HepG2 (cell line): Measurements from ENCODE around the gene RNF4. TPM values are rescaled to one million over a fixed set of nuclear protein-coding genes. Genes with fewer than 3 reads are reported as not detected.

Experiments used
- CREB1 ChIP-seq, 2 experiments: fragments of 450-650 bp in 1 of 2; IDR thresholded peaks; 2 replicates each; pipeline ENCODE4 v1.6.1; 2016 to 2017; ENCODE audit warnings: control low read depth in 1 of 2, mild to moderate bottlenecking in 1 of 2, missing compliant biosample characterization in 1 of 2, missing genetic modification characterization in 1 of 2
- ELF3 ChIP-seq: IDR thresholded peaks from 2 replicates; pipeline ENCODE4 v1.6.1; 2016; ENCODE audit warnings: missing genetic modification reagents, missing compliant biosample characterization
- JUND ChIP-seq: sonication (generic); formaldehyde crosslinking; IDR thresholded peaks from 2 replicates; pipeline ENCODE4 v1.8.0; 2022; ENCODE audit warnings: mild to moderate bottlenecking, missing genetic modification reagents
- NR2C2 ChIP-seq: sonication (generic); formaldehyde crosslinking; IDR thresholded peaks from 2 replicates; pipeline ENCODE4 v1.4.0; 2020; ENCODE audit warnings: missing genetic modification reagents, mild to moderate bottlenecking, moderate library complexity, borderline replicate concordance
- RFXAP ChIP-seq: sonication (generic); formaldehyde crosslinking; IDR thresholded peaks from 2 replicates; pipeline ENCODE4 v1.4.0; 2020; ENCODE audit warnings: missing genetic modification reagents, borderline replicate concordance
- SALL2 ChIP-seq: sonication (generic); formaldehyde crosslinking; IDR thresholded peaks from 2 replicates; pipeline ENCODE4 v1.8.1; 2023; ENCODE audit warnings: mild to moderate bottlenecking, missing genetic modification reagents, inconsistent platforms
- TAF15 ChIP-seq: fragments of 200-400 bp; formaldehyde crosslinking; IDR thresholded peaks from one replicate; pipeline ENCODE4 v1.6.1; 2018; ENCODE audit warnings: mild to moderate bottlenecking, low read depth, low read length; ENCODE audit not compliant: poor library complexity, severe bottlenecking
- ZIK1 ChIP-seq: sonication (generic); formaldehyde crosslinking; IDR thresholded peaks from 2 replicates; pipeline ENCODE4 v1.5.0; 2020; ENCODE audit warnings: mild to moderate bottlenecking, low read depth, missing genetic modification reagents, borderline replicate concordance
- polyA plus RNA-seq, 8 experiments: library from polyadenylated mRNA; depleted of rRNA in 3 of 8; stranded (reverse) in 7 of 8; unstranded in 1 of 8; fragments of >200 nt; fragmentation: Illumina TruSeq in 4 of 8; extraction: Trizol in 4 of 8; gene quantifications; 2 replicates each; pipeline versions ENCODE4 v1.2.1 to v1.2.3, GENCODE V29; 2011 to 2016; ENCODE audit warnings: low read depth in 4 of 8, missing spikeins in 1 of 8, mixed read lengths in 1 of 8; ENCODE audit not compliant: insufficient read depth in 1 of 8
- total RNA-seq, 5 experiments: library from RNA; depleted of rRNA; stranded (reverse); fragments of >200 nt; fragmentation: Illumina TruSeq; extraction: Trizol; gene quantifications; 2 replicates each; pipeline ENCODE4 v1.2.3, GENCODE V29; 2016; ENCODE audit warnings: low read depth in 1 of 5
- TF ChIP-seq, protein P1 (sequence below), 2 experiments: sonication (generic) in 1 of 2; formaldehyde crosslinking in 1 of 2; IDR thresholded peaks; 2 replicates each; pipeline versions ENCODE4 v1.4.0 to v1.6.1; 2016 to 2020; ENCODE audit warnings: borderline replicate concordance in 1 of 2, low read depth in 1 of 2, mild to moderate bottlenecking in 1 of 2, missing genetic modification reagents in 1 of 2
- TF ChIP-seq, protein P2 (sequence below): sonication (generic); formaldehyde crosslinking; IDR thresholded peaks from 2 replicates; pipeline ENCODE4 v1.4.0; 2020; ENCODE audit warnings: missing genetic modification reagents, borderline replicate concordance
- TF ChIP-seq, protein P3 (sequence below): sonication (generic); formaldehyde crosslinking; IDR thresholded peaks from 2 replicates; pipeline ENCODE4 v1.8.0; 2022; ENCODE audit warnings: low read depth, missing genetic modification reagents
- TF ChIP-seq, protein P4 (sequence below): sonication (generic); formaldehyde crosslinking; IDR thresholded peaks from 2 replicates; pipeline ENCODE4 v1.5.1; 2020; ENCODE audit warnings: missing genetic modification reagents, mild to moderate bottlenecking, borderline replicate concordance
- TF ChIP-seq, protein P5 (sequence below): IDR thresholded peaks from 2 replicates; pipeline ENCODE4 v1.6.1; 2016; ENCODE audit warnings: low read depth, borderline replicate concordance
- TF ChIP-seq, protein P6 (sequence below): IDR thresholded peaks from 2 replicates; pipeline ENCODE4 v1.6.1; 2018; ENCODE audit warnings: missing genetic modification reagents

The RNF4 gene
- total and polyA plus RNA-seq, 2 of the 13 experiments (the other 11 are each of a cell fraction or from before 2014, with no cell fraction given) = 38.1 to 45.1 TPM

DNA sequence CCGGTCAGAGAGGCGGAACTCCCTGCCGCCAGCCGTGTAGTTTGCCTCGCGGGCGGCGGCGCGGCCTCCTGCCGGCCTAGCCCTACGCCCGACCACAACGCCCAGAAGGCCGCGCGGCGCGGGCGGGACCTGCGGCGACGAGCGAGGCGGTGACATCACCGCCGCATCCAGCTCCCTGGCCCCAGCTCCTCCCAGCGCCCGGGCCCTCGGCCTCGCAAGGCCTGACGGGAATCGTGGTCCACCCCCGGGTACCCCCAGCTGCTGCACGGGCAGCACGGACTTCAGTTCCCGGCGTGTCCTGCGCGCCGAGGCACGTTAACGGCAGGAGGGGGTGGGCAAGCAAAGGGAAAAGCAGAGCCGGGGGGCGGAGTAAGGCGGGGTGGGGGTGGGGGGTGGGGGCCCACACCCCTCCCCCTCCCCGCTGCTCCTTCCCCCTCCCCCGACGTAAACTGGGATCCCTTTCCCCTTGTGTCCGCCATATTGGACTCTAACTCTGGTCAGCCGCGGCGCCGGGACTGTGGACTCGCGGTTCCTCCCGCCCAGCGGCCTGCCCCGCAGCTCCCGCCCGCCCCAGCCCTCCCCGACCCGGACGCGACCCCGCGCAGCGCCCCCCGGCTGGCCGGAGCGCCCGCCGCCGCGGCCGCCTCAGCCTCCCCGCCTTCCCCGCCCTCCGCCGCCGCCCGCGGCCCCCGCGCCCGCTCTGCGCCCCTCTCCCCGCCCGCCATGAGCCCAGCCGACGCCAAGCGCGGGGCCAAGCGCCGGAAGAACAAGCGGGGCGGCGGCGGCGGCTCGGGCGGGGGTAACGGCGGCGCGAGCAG lies 67.5 kb downstream of the RNF4 start, which contains the start of gene FAM193A (continued):
- TF ChIP-seq, protein P1, sequence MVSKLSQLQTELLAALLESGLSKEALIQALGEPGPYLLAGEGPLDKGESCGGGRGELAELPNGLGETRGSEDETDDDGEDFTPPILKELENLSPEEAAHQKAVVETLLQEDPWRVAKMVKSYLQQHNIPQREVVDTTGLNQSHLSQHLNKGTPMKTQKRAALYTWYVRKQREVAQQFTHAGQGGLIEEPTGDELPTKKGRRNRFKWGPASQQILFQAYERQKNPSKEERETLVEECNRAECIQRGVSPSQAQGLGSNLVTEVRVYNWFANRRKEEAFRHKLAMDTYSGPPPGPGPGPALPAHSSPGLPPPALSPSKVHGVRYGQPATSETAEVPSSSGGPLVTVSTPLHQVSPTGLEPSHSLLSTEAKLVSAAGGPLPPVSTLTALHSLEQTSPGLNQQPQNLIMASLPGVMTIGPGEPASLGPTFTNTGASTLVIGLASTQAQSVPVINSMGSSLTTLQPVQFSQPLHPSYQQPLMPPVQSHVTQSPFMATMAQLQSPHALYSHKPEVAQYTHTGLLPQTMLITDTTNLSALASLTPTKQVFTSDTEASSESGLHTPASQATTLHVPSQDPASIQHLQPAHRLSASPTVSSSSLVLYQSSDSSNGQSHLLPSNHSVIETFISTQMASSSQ (IDR thresholded peaks at IDR 0.05; ENCODE audit: low read depth) = no peak
- TF ChIP-seq, protein P1 (CRISPR knock-in tag; IDR thresholded peaks at IDR 0.05; ENCODE audit: borderline replicate concordance) = peak; percentile 63; the same call in 1 of the 2 replicates
- TF ChIP-seq ELF3 (CRISPR knock-in tag) (peak; percentile 67), NR2C2 (CRISPR knock-in tag) (peak; percentile 87), TAF15 (no peak), RFXAP (CRISPR knock-in tag) (peak; percentile 54; the same call in 1 of the 2 replicates), JUND (CRISPR knock-in tag) (peak; percentile 67; the same call in 1 of the 2 replicates), SALL2 (CRISPR knock-in tag) (0 out of 2 replicates have a peak, but pooled peaks have one; percentile 28), ZIK1 (CRISPR knock-in tag) (no peak), CREB1 (IDR thresholded peaks at IDR 0.05) (peak; percentile 87), CREB1 (CRISPR knock-in tag; IDR thresholded peaks at IDR 0.05) (peak; percentile 78)
- TF ChIP-seq, protein P2, sequence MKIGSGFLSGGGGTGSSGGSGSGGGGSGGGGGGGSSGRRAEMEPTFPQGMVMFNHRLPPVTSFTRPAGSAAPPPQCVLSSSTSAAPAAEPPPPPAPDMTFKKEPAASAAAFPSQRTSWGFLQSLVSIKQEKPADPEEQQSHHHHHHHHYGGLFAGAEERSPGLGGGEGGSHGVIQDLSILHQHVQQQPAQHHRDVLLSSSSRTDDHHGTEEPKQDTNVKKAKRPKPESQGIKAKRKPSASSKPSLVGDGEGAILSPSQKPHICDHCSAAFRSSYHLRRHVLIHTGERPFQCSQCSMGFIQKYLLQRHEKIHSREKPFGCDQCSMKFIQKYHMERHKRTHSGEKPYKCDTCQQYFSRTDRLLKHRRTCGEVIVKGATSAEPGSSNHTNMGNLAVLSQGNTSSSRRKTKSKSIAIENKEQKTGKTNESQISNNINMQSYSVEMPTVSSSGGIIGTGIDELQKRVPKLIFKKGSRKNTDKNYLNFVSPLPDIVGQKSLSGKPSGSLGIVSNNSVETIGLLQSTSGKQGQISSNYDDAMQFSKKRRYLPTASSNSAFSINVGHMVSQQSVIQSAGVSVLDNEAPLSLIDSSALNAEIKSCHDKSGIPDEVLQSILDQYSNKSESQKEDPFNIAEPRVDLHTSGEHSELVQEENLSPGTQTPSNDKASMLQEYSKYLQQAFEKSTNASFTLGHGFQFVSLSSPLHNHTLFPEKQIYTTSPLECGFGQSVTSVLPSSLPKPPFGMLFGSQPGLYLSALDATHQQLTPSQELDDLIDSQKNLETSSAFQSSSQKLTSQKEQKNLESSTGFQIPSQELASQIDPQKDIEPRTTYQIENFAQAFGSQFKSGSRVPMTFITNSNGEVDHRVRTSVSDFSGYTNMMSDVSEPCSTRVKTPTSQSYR = peak; percentile 92
- TF ChIP-seq, protein P3, sequence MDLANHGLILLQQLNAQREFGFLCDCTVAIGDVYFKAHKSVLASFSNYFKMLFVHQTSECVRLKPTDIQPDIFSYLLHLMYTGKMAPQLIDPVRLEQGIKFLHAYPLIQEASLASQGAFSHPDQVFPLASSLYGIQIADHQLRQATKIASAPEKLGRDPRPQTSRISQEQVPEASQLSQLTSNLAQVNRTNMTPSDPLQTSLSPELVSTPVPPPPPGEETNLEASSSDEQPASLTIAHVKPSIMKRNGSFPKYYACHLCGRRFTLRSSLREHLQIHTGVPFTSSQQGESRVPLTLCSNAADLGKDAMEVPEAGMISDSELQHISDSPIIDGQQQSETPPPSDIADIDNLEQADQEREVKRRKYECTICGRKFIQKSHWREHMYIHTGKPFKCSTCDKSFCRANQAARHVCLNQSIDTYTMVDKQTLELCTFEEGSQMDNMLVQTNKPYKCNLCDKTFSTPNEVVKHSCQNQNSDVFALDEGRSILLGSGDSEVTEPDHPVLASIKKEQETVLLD (CRISPR knock-in tag) = peak; percentile 33; the same call in 1 of the 2 replicates
- TF ChIP-seq, protein P4, sequence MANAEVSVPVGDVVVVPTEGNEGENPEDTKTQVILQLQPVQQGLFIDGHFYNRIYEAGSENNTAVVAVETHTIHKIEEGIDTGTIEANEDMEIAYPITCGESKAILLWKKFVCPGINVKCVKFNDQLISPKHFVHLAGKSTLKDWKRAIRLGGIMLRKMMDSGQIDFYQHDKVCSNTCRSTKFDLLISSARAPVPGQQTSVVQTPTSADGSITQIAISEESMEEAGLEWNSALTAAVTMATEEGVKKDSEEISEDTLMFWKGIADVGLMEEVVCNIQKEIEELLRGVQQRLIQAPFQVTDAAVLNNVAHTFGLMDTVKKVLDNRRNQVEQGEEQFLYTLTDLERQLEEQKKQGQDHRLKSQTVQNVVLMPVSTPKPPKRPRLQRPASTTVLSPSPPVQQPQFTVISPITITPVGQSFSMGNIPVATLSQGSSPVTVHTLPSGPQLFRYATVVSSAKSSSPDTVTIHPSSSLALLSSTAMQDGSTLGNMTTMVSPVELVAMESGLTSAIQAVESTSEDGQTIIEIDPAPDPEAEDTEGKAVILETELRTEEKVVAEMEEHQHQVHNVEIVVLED (CRISPR knock-in tag) = peak; percentile 96
- TF ChIP-seq, protein P5, sequence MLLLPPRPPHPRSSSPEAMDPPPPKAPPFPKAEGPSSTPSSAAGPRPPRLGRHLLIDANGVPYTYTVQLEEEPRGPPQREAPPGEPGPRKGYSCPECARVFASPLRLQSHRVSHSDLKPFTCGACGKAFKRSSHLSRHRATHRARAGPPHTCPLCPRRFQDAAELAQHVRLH (CRISPR knock-in tag) = no peak
- TF ChIP-seq, protein P6, sequence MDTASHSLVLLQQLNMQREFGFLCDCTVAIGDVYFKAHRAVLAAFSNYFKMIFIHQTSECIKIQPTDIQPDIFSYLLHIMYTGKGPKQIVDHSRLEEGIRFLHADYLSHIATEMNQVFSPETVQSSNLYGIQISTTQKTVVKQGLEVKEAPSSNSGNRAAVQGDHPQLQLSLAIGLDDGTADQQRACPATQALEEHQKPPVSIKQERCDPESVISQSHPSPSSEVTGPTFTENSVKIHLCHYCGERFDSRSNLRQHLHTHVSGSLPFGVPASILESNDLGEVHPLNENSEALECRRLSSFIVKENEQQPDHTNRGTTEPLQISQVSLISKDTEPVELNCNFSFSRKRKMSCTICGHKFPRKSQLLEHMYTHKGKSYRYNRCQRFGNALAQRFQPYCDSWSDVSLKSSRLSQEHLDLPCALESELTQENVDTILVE (CRISPR knock-in tag) = peak; percentile 15
